Endometrium (tissue), 2 donors: ENCODE results near the gene AMHR2.
"Not testable (repeated sequence)": the region's sequence is repeated elsewhere in the genome, so short reads cannot be mapped to it uniquely, and the experiment has no call there.

Experiments used
- FAIRE-seq: peaks from 2 replicates; lab custom pipeline; 2012; peaks lifted over from hg19 to GRCh38; lab: Jason Lieb, UNC
- donor health status: control.
- donor health status: control.

Gene AMHR2

DNA sequence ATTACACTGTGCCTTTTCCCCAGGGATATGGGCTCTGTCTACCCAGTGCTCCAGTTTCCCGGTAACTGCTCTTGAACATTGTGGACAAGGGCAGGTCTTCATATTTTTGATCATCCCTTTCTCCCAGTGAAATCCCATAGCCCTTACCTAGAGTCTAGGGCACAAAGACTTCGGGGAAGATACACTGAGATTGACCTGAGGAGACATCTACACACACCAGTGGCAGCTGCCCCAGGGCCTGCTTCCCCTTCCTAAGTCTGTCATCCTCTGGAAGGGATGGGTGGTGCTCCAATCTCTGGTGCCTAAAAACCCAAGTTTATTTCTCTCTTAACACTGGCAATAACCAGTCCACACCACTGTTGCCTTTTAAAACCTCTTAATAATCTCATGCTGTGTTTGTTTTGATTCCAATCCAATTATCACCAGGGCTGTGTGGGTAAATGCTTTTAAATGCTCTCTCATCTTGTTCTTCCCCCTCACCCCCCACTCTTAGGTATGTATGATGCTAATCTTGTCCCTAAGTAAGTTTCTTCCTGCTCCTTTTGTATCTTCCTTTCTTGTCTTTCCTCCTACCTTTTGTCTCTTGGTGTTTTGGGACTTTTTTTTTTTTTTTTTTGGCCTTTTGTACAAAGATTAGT is 7.8 kb upstream of the AMHR2 start:
- not testable (repeated sequence) for FAIRE-seq

- not testable (repeated sequence) for FAIRE-seq
Observed at GRCh38 chr12:53417291-53417816, 6.3 kb upstream of the AMHR2 start.

GRCh38 chr12:53418221-53418620 is 5.4 kb upstream of the AMHR2 start:
- FAIRE-seq: no peak

DNA sequence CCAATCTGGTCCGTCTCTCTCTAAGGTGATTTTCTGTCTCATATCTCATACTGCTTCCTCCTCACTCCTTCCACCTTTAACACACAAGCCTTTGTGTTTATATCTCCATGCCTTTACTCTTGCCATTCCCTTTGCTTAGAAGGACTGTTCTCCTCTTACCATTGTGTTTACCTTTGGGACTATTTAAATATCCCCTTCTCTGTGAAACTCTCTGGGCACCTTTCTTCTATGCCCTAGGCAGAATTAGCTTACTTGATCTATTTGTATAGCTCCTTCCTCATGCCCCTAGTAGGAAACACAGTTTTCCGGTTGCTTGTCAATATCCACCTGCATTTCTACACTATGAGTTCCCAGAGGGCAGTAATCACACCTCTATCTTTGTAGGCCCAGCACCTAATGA is 3.9 kb upstream of the AMHR2 start:
- FAIRE-seq: no peak

- FAIRE-seq: not testable (repeated sequence)
Observed at GRCh38 chr12:53422247-53422646, 1.4 kb upstream of the AMHR2 start.

DNA sequence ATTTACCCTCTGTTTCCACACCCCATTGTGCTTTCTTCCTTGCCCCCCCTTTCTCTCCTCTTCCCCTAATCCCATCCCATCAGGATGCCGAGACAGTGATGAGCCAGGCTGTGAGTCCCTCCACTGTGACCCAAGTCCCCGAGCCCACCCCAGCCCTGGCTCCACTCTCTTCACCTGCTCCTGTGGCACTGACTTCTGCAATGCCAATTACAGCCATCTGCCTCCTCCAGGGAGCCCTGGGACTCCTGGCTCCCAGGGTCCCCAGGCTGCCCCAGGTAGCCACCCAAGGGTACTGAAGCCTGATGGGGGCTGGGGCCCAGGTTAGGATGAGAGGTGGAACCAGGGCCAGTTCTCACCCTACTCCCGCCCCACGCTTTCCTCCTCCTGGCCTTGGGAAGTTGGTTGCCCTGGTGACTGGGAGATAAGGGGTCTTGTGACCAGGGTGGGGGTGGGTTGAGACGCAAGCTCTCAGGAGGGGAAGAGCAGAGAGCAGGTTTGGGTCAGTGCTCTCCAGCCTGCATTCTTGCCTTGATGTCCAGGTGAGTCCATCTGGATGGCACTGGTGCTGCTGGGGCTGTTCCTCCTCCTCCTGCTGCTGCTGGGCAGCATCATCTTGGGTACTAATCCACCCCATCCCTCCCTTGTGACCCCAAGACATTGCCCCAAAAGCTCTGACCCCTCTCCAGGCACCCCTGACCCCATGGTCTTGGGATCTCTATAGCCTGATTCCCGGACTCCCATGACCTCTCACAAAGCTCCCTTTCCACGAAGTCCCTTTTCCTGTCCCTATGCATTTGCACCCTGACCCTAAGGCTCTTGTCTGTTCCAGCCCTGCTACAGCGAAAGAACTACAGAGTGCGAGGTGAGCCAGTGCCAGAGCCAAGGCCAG is 1.2 kb downstream of the AMHR2 start:
- FAIRE-seq: no peak

GRCh38 chr12:53425515-53426150 is 2.0 kb downstream of the AMHR2 start:
- no peak for FAIRE-seq

DNA sequence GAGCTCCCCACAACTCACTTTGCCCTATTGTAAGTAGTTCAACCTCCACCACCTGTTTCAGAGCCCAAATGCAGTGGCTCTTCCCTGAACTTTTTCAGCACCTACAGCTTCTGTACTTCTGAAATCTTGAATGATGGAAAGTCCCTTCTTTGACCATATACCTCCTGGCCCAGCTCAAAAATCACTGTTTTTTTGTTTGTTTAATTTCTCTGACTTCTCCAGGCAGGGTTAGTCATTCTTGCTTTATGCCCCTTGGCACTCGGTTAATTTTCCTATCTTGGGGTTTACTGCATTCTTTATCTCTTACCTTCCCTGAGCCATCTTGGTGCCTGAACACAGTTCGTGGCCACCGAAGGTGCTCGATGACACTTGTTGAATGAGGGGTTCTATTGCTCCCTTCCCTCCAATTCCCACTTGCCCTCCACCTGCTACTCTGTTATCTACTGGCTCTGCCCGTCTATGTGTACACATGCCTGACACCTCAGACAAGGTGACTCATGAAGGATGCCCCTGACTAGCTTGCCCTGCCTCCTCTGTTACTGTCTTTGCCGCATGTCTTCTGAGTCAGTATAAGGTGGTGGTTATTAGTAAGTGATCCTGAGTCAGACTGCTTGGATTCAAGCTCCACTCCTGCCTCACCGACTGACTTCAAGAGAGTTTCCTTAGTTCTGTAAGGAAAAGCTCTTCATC is 4.4 kb downstream of the AMHR2 start:
- FAIRE-seq: no peak

DNA sequence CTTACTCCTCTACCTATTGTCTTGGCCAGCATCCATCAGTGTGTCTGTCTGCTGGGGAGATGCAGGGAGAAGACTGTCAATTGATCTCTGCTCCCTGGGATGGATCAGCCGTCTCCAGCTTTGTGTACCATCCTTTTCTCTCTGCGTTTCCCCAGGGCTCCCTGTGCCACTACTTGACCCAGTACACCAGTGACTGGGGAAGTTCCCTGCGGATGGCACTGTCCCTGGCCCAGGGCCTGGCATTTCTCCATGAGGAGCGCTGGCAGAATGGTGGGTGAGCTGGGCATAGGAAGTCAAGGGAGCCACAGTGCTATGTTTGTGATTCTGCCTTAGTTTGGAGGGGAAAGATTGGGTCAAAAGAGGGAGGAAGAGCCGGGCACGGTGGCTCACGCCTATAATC is 5.1 kb downstream of the AMHR2 start:
- no peak for FAIRE-seq

DNA sequence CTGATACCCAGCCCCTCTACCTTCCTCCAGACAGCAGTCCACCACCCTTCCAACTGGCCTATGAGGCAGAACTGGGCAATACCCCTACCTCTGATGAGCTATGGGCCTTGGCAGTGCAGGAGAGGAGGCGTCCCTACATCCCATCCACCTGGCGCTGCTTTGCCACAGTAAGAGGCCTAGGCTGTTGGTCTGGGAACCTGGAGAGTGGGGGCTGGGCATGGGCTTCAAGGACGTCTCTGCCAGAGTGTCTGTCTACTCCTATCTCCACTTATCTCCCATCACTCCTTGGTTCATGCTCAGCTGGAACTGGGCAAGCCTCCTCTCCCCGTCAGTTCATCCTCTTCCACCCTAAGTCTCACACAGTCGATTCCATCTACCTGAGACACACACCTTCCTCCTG is 6.5 kb downstream of the AMHR2 start:
- FAIRE-seq: no peak

DNA sequence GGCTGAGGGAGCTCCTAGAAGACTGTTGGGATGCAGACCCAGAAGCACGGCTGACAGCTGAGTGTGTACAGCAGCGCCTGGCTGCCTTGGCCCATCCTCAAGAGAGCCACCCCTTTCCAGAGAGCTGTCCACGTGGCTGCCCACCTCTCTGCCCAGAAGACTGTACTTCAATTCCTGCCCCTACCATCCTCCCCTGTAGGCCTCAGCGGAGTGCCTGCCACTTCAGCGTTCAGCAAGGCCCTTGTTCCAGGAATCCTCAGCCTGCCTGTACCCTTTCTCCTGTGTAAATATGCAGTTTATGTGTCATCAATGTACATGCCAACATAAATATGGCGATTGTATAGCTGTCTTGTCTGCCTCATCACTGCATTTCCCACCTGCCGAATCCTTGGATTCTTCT is 7.5 kb downstream of the AMHR2 start:
- FAIRE-seq: no peak

DNA sequence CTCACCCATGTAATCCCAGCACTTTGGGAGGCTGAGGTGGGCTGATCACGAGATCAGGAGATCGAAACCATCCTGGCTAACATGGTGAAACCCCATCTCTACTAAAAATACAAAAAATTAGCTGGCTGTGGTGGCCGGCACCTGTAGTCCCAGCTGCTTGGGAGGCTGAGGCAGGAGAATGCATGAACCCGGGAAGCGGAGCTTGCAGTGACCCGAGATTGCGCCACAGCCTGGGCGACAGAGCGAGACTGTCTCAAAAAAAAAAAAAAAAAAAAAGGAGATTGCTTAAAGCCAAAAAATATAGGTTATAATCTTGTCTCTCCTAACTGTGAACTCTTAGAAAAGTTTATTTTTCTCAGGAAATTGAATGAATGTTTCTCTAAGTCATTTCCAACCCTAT is 11.7 kb downstream of the AMHR2 start:
- FAIRE-seq: not testable (repeated sequence)

DNA sequence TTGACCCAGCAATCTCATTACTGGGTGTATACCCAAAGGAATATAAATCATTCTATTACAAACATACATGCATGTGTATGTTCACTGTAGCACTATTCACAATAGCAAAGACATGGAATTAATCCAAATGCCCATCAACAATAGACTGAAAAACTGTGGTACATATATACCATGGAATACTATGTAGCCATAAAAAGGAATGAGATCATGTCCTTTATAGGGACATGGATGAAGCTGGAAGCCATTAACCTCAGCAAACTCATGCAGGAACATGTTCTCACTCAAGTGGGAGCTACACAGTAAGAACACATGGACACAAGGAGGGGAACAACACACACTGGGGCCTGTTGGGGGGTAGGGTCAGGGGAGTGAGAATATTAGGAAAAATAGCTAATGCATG is 15.9 kb downstream of the AMHR2 start:
- not testable (repeated sequence) for FAIRE-seq

DNA sequence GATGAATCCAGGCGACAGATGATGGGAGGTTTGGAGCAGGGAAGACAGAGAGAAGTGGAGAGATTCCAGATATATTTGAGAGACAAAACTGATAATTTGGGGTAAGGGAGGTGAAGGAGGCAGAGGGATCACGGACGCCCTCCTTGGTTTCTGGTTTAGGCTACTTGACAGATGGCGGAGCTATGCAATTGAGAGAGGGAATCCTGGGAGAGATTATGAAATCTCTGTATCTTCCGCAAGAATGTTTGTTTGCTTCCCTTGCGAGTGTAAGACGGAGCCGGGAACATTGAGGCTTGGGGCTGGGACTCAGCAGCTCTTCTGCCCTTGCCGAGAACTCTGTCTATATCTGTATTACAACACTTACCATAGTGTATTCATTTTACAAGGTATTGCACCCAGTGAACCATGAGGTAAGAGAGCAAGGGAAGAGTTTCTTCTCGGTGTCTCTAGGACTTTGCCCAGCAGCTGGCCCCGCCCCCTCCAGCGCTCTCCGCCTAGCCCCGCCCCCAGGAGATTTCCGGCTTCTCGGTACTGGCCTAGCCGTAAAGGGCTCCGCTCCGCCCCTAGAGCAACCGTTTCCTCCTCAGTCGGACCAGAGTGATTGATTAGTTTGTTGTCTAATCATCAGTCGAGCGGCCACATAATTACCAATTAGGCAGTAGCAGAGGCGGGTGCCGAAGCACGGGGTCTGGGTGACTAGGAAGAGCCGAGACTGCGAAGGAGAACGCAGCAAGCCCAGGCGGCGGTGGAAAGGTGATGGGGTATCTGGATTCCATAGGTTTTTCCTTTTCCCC is 17.6 kb downstream of the AMHR2 start, which contains the start of gene PRR13:
Gene PRR13, plus strand, starts transcription at position 695 of the 794 bp plus-strand sequence. CDS start 981 bp downstream, outside the sequence.
- peak; percentile 62 for FAIRE-seq

GRCh38 chr12:53443955-53444354 is 20.3 kb downstream of the AMHR2 start:
- FAIRE-seq: no peak

DNA sequence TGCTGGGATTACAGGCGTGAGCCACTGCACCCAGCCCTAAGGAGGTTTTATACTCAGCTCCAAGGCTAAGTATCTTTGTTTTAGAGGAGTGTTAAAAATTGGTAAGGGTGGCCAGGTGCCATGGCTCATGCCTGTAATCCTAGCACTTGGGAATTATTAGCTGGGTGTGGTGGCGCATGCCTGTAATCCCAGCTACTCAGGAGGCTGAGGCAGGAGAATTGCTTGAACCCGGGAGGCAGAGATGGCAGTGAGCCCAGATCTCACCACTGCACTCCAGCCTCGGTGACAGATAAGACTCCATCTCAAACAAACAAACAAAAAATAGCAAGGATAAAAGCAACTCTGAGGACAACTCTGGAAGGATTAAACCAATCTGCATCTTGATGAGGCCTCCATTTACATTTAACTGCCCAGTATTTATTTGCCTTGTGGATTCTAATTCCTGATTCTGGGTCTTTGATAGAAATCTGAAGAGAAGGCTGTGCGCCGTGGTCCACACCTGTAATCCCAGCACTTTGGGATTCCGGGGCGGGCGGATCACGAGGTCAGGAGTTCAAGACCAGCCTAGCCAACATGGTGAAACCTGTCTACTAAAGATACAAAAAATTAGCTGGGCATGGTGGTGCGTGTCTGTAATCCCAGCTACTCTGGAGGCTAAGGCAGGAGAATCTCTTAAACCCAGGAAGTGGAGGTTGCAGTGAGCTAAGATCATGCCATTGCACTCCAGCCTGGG is 21.1 kb downstream of the AMHR2 start:
- not testable (repeated sequence) for FAIRE-seq

- no peak for FAIRE-seq
Observed at GRCh38 chr12:53450936-53451335, 27.3 kb downstream of the AMHR2 start.

DNA sequence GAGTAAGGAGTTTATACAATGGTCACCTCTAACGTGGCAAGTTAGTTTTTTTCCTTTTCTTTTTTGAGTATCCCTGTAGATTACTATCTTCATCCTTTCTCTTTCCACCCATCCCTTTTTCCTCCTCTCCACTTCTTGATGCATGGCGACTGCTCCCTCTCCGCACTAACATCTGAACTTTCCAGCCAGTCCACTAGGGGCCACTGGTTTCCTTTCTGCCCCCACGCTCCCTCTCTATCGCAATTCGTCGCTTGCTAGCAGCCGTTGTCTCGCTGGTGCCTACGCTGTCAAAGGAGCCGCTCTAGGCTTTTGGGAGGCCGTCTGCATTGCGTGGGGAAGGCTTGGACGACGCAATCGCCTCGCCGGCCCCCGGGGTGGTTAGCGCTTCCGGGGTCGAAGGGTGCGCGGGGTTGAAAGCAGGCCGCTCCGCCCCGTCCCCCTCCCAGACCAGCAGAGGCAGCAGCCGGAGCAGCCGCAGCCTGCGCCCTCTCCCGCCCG is 28.1 kb downstream of the AMHR2 start, which contains the start of gene PCBP2:
Gene PCBP2, plus strand, starts transcription at position 442 of the 498 bp plus-strand sequence. CDS start 2,699 bp downstream, outside the sequence.
- peak; percentile 91 for FAIRE-seq

GRCh38 chr12:53452159-53453077 is 28.8 kb downstream of the AMHR2 start:
- FAIRE-seq: no peak
